K562 (cell line): ENCODE measurements around the gene SLC4A1.

Experiments used
- EGR1 ChIP-seq: fragments of 450-650 bp; conservative IDR thresholded peaks from 2 replicates; pipeline ENCODE4 v1.6.1; 2017; ENCODE audit warnings: mild to moderate bottlenecking
- FOXK1 ChIP-seq: sonication (generic); formaldehyde crosslinking; IDR thresholded peaks from 2 replicates; pipeline ENCODE4 v1.8.0; 2022; ENCODE audit warnings: missing genetic modification reagents, mild to moderate bottlenecking, borderline replicate concordance
- IRF2 ChIP-seq: sonication (generic); formaldehyde crosslinking; IDR thresholded peaks from 2 replicates; pipeline ENCODE4 v1.8.1; 2022; ENCODE audit warnings: mild to moderate bottlenecking, missing genetic modification reagents
- MIER1 ChIP-seq: fragments of 450-650 bp; IDR thresholded peaks from 2 replicates; pipeline ENCODE4 v1.6.1; 2016; ENCODE audit warnings: antibody characterized with exemption, mild to moderate bottlenecking, low read depth
- PHF8 ChIP-seq: fragments of 200-600 bp; sonication (generic); IDR thresholded peaks from 2 replicates; pipeline ENCODE4 v1.6.1; 2012; ENCODE audit warnings: mixed run types, mild to moderate bottlenecking, inconsistent platforms, low read length, moderate library complexity, borderline replicate concordance
- POLR2A ChIP-seq: fragments of 450-650 bp; conservative IDR thresholded peaks from 2 replicates; pipeline ENCODE4 v1.6.1; 2016
- POLR2AphosphoS5 ChIP-seq: IDR thresholded peaks from 2 replicates; pipeline ENCODE4 v1.6.1; 2011; ENCODE audit warnings: mild to moderate bottlenecking, low read depth, low read length, moderate library complexity; ENCODE audit not compliant: control insufficient read depth, insufficient read depth
- SP2 ChIP-seq: IDR thresholded peaks from 2 replicates; pipeline ENCODE4 v1.6.1; 2011; ENCODE audit warnings: mild to moderate bottlenecking, low read depth, low read length, moderate library complexity; ENCODE audit not compliant: poor library complexity, severe bottlenecking; ENCODE audit errors: extremely low read depth
- TBL1XR1 ChIP-seq, 2 experiments: IDR thresholded peaks; 2 replicates each; pipeline ENCODE4 v1.6.1; 2012; ENCODE audit warnings: improper control_type of control experiment in 2 of 2, low read length in 2 of 2, mild to moderate bottlenecking in 1 of 2
- ZNF12 ChIP-seq: sonication (generic); formaldehyde crosslinking; IDR thresholded peaks from 2 replicates; pipeline ENCODE4 v1.4.0; 2020; ENCODE audit warnings: mild to moderate bottlenecking, missing genetic modification reagents

DNA sequence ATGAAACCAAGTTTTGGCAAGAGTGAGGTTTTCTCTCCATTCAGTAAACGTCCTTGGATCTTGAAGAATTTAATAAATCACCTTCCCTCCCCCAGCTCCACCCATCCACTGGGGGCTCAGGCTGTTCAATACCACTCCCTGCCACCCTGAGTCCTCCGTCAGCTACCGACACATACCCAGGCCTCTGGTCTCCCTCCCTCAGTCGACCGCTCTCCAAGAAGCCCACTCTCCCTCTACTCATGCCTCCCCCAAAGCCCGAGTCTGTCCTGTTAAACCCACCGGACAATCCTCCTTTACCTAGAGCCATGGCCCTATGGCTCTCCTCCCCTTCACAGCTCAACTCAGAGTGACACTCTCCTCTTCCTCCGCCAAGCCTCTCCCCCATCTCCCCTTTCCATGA, 19.7 kb upstream of the SLC4A1 start:
- TF ChIP-seq SP2 (no peak), ZNF12 (CRISPR knock-in tag) (no peak), TBL1XR1 (IDR thresholded peaks at IDR 0.05; ENCODE audit: low read length in 2 of 2) (no peak), MIER1 (no peak), POLR2A (no peak), EGR1 (no peak), IRF2 (CRISPR knock-in tag) (no peak), PHF8 (no peak), POLR2AphosphoS5 (no peak), FOXK1 (CRISPR knock-in tag) (no peak)
